Astrocyte (in vitro differentiated cells and primary cell): ENCODE results near the gene PTGIR. TPM values are rescaled to one million over a fixed set of nuclear protein-coding genes. Genes with fewer than 3 reads are reported as not detected.

Source experiments
- DNase-seq: peaks from one replicate; pipeline ENCODE4 v3.0.0-alpha.2; 2010; ENCODE audit warnings: low read depth
- FAIRE-seq: peaks from 2 replicates; lab custom pipeline; 2011; peaks lifted over from hg19 to GRCh38; lab: Jason Lieb, UNC
- H2AFZ ChIP-seq: 2 replicates; pipeline ENCODE4 v1.6.0; 2012; ENCODE audit warnings: low read depth, low read length, inconsistent platforms
- H3K27ac ChIP-seq: 2 replicates; pipeline ENCODE4 v1.5.1; 2011; ENCODE audit warnings: low read depth, low read length, inconsistent platforms
- H3K27me3 ChIP-seq: 2 replicates; pipeline ENCODE4 v1.6.0; 2011; ENCODE audit warnings: low read length, inconsistent platforms; ENCODE audit not compliant: insufficient read depth
- H3K36me3 ChIP-seq: 2 replicates; pipeline ENCODE4 v1.5.1; 2011; ENCODE audit warnings: low read length, inconsistent platforms; ENCODE audit not compliant: insufficient read depth
- H3K4me1 ChIP-seq: 2 replicates; pipeline ENCODE4 v1.5.1; 2011; ENCODE audit warnings: low read length, inconsistent platforms; ENCODE audit not compliant: insufficient read depth
- H3K4me2 ChIP-seq: 2 replicates; pipeline ENCODE4 v1.6.0; 2012; ENCODE audit warnings: low read length, inconsistent platforms
- H3K4me3 ChIP-seq: 2 replicates; pipeline ENCODE4 v1.5.1; 2011; ENCODE audit warnings: low read depth, mild to moderate bottlenecking, low read length, inconsistent platforms; ENCODE audit not compliant: insufficient read depth
- H3K79me2 ChIP-seq: 2 replicates; pipeline ENCODE4 v1.6.0; 2012; ENCODE audit warnings: mild to moderate bottlenecking, low read length, inconsistent platforms; ENCODE audit not compliant: insufficient read depth
- H3K9ac ChIP-seq: 2 replicates; pipeline ENCODE4 v1.6.0; 2012; ENCODE audit warnings: mild to moderate bottlenecking, low read length, inconsistent platforms
- H3K9me3 ChIP-seq: 2 replicates; pipeline ENCODE4 v1.5.1; 2012; ENCODE audit warnings: low read depth, mild to moderate bottlenecking, low read length, inconsistent platforms; ENCODE audit not compliant: insufficient read depth
- H4K20me1 ChIP-seq: 2 replicates; pipeline ENCODE4 v1.6.0; 2012; ENCODE audit warnings: low read length, inconsistent platforms; ENCODE audit not compliant: insufficient read depth
- H3K27ac Mint-ChIP-seq: one replicate; pipeline ENCODE4 v1.8.0; 2021; ENCODE audit warnings: mild to moderate bottlenecking, mixed read lengths; ENCODE audit not compliant: unreplicated experiment
- H3K27me3 Mint-ChIP-seq: one replicate; pipeline ENCODE4 v1.8.0; 2021; ENCODE audit warnings: low read depth, mixed read lengths; ENCODE audit not compliant: unreplicated experiment
- H3K36me3 Mint-ChIP-seq: one replicate; pipeline ENCODE4 v1.8.0; 2021; ENCODE audit warnings: low read depth, mixed read lengths; ENCODE audit not compliant: unreplicated experiment
- H3K4me1 Mint-ChIP-seq: one replicate; pipeline ENCODE4 v1.8.0; 2021; ENCODE audit warnings: low read depth, mixed read lengths; ENCODE audit not compliant: unreplicated experiment
- H3K4me3 Mint-ChIP-seq: one replicate; pipeline ENCODE4 v1.8.0; 2021; ENCODE audit warnings: mild to moderate bottlenecking, moderate library complexity, mixed read lengths; ENCODE audit not compliant: unreplicated experiment
- H3K9me3 Mint-ChIP-seq: one replicate; pipeline ENCODE4 v1.8.0; 2021; ENCODE audit warnings: mild to moderate bottlenecking, mixed read lengths; ENCODE audit not compliant: unreplicated experiment
- EZH2 ChIP-seq: IDR thresholded peaks from 2 replicates; pipeline ENCODE4 v1.6.1; 2012; ENCODE audit warnings: mild to moderate bottlenecking, low read length, inconsistent platforms; ENCODE audit not compliant: insufficient read depth
- total RNA-seq: library from RNA; stranded (reverse); gene quantifications from 2 replicates; pipeline ENCODE4 v1.2.1, GENCODE V29; 2021
- TF ChIP-seq, protein P1 (sequence below): IDR thresholded peaks from 2 replicates; pipeline ENCODE4 v1.5.1; 2011; ENCODE audit warnings: low read depth, mild to moderate bottlenecking, inconsistent platforms, low read length, moderate library complexity; ENCODE audit not compliant: insufficient read depth

PTGIR gene
- total RNA-seq, 1 donor from 2014 or later, result 0.52 TPM

DNA sequence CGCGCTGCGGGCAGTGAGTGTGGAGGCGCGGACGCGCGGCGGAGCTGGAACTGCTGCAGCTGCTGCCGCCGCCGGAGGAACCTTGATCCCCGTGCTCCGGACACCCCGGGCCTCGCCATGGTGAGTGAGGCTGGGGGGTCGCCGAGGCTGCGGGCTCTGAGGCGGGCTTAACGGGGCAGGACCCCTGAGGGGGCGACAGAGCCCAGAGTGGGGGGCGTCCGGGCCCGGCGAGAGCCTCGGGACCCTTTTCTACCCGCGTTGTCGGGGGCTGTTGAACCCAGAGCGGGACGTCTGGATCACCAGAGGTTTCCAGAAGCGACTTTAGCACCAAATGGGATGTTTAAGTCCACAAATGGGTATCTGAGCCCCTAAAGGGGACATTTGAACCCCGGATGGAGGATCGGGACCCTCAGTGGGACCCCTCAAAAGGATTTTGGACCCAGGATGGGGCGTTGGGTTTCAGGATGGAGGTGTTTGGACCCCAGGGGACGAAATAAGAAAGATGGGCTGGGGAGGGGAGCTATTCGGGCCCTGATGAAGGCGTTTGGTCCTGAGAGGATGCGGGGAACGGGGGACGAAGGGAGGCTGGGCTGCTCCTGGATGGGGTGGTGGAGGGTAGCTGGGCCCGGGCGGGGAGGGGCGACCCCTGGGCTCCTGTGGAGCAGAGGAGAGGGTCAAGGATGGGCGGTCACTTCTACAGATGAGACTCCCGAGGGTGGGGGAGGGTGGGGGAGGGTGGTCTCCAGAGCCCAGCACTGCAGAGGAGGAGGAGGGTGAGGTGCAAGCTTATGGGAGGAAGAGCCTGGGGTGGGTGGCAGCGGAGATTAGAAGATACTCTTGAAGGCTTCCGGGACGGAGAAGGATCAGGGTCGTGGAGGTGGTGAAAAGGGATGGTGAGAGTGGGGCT, 23.3 kb downstream of the PTGIR start, which contains the start of gene CALM3:
TSS of gene CALM3 (plus strand) at position 13 of the 907 bp plus-strand sequence. CDS start at position 118, 105 bp downstream.
- Histone ChIP-seq H4K20me1 (peaks cover 47% of the 10 kb centered on the region), H3K27ac (peak within 1 kb of the TSS; percentile 100), H3K4me1 (peaks cover 19% of the 10 kb centered on the region), H2AFZ (peak within 1 kb of the TSS; percentile 100), H3K79me2 (peaks cover 53% of the 10 kb centered on the region), H3K36me3 (peaks cover 10% of the 10 kb centered on the region), H3K9me3 (no peaks in the 10 kb centered on the region), H3K4me2 (peak within 1 kb of the TSS; percentile 99), H3K4me3 (peak within 1 kb of the TSS; percentile 89), H3K27me3 (no peaks in the 10 kb centered on the region), H3K9ac (peak within 1 kb of the TSS; percentile 100)
- TF ChIP-seq, protein P1, sequence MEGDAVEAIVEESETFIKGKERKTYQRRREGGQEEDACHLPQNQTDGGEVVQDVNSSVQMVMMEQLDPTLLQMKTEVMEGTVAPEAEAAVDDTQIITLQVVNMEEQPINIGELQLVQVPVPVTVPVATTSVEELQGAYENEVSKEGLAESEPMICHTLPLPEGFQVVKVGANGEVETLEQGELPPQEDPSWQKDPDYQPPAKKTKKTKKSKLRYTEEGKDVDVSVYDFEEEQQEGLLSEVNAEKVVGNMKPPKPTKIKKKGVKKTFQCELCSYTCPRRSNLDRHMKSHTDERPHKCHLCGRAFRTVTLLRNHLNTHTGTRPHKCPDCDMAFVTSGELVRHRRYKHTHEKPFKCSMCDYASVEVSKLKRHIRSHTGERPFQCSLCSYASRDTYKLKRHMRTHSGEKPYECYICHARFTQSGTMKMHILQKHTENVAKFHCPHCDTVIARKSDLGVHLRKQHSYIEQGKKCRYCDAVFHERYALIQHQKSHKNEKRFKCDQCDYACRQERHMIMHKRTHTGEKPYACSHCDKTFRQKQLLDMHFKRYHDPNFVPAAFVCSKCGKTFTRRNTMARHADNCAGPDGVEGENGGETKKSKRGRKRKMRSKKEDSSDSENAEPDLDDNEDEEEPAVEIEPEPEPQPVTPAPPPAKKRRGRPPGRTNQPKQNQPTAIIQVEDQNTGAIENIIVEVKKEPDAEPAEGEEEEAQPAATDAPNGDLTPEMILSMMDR, result no peak
- TF ChIP-seq EZH2, result no peak
- peaks cover 12% of the 10 kb centered on the region for H3K36me3 Mint-ChIP-seq
- FAIRE-seq (no peak), DNase-seq (no peak)
- peak within 1 kb of the TSS; percentile 100 for H3K27ac Mint-ChIP-seq
- H3K9me3 Mint-ChIP-seq, result no peaks in the 10 kb centered on the region
- no peaks in the 10 kb centered on the region for H3K27me3 Mint-ChIP-seq
- H3K4me1 Mint-ChIP-seq, result peaks cover 23% of the 10 kb centered on the region
- H3K4me3 Mint-ChIP-seq, result peak within 1 kb of the TSS; percentile 98

DNA sequence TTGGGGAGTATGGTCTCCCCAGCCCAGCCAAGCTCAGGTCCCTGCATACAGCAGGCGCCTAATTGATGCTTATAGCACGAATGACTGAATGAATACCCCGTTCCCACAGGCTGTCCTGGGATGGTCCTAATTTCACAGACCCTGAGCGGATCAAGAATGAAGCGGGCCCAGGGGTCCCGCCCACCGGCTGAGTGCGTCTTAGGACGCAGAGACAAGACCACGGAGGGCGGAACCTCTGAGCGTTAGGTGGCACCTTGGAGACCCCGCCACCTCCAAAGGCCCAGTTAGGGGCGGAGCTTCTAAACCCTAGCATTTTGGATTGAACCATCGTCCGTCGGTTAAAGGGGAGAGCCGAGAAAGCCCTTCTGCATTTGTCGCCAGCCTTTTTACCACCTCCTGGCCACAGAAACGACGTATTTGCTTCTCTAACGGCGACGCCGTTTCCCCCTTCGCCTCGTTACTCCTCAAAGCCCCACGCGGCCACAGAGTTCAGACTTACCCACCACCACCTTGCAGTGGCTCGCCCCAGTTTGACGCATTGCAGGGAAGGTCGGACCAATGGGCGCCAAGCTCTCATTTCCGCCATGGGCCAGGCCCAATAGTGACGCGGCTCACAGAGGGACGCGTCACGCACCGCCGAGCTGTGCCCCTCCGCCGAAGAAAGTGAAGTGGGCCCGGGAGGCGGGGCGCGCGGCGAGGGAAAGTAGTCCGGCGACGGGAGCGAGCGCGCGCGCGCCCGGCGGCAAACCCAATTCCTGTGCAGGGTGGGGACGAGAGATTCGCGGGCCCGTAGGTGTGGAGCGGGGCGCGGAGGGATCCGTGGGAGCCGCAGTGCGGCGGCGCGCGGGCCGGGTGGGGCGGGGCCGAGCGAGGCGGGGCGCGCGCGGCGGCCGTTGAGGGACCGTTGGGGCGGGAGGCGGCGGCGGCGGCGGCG, 24.2 kb downstream of the PTGIR start:
- H3K9ac ChIP-seq, result peak overlapping the region; percentile 100
- H3K27ac Mint-ChIP-seq, result peak overlapping the region; percentile 100
- H3K4me1 Mint-ChIP-seq, result peaks cover 19% of the 10 kb centered on the region
- H3K4me1 ChIP-seq, result peaks cover 19% of the 10 kb centered on the region
- H3K36me3 ChIP-seq, result peaks cover 2% of the 10 kb centered on the region
- H3K4me3 Mint-ChIP-seq, result peak overlapping the region; percentile 94
- peak overlapping the region; percentile 98 for H3K4me2 ChIP-seq
- peak; percentile 93 for DNase-seq
- peaks cover 38% of the 10 kb centered on the region for H4K20me1 ChIP-seq
- no peak for FAIRE-seq
- no peaks in the 10 kb centered on the region for H3K27me3 Mint-ChIP-seq
- peak overlapping the region; percentile 100 for H3K27ac ChIP-seq
- no peaks in the 10 kb centered on the region for H3K9me3 ChIP-seq
- H3K4me3 ChIP-seq, result peak overlapping the region; percentile 89
- no peaks in the 10 kb centered on the region for H3K27me3 ChIP-seq
- peak overlapping the region; percentile 100 for H2AFZ ChIP-seq
- no peaks in the 10 kb centered on the region for H3K9me3 Mint-ChIP-seq
- peaks cover 44% of the 10 kb centered on the region for H3K79me2 ChIP-seq
- no peak for TF ChIP-seq EZH2
- TF ChIP-seq, protein P1, result no peak
- peaks cover 10% of the 10 kb centered on the region for H3K36me3 Mint-ChIP-seq
